ENCODE data around the gene PLA2R1.

- TF ChIP-seq CTCF (IDR thresholded peaks at IDR 0.05) = no peak
- no peak for TF ChIP-seq POLR2A (IDR thresholded peaks at IDR 0.05)
Measured at GRCh38 chr2:160085662-160086061, 23.2 kb upstream of the PLA2R1 start.
